Stimulated activated CD8-positive, alpha-beta memory T cell treated with anti-CD3 and anti-CD28 coated beads, Interleukin-12 subunit alpha, Interleukin-12 subunit beta, amount 100 ng/mL, for 1 hour (primary cell): ENCODE results near the gene CAVIN2.

Experiments
- DNase-seq: peaks from one replicate; pipeline ENCODE4 v3.0.0-alpha.2; 2020; ENCODE audit warnings: low read depth

Gene CAVIN2

DNA sequence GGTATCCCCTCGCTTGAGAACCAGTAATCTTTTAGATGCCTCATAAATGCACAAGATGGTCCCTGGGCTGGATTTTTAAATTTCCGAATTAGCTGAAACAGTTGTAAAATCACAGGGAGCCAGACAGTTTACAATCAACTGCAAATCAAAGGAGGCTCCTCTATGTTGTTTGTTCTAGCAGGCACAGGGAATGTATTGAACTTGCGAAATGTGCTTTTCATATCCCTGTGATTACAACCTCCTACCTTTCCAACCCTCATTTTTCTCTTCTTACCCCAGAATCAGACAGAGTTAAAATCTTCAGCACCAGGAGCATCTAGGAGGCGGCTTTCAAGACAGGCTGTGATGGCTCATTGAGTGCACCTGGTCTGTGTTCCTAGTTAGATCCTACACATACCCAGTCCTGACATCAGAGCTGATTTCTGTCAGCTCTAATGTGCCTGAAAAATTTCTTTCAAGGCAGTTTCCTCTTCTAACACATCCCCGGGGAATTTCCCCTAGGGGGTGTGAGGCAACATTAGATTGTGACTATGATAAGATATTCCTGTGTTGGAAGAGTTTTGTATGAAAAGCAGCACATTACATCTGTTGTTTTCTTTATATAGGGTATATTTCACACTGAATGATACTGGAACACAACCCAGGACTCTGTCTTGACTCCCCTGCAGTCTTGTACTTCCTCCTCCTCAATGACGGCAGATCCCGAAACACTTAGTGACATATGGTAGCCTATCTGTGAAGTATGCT lies 17.9 kb upstream of the CAVIN2 start:
- DNase-seq: no peak

GRCh38 chr2:191863988-191864387 lies 17.1 kb upstream of the CAVIN2 start:
- DNase-seq: no peak

DNA sequence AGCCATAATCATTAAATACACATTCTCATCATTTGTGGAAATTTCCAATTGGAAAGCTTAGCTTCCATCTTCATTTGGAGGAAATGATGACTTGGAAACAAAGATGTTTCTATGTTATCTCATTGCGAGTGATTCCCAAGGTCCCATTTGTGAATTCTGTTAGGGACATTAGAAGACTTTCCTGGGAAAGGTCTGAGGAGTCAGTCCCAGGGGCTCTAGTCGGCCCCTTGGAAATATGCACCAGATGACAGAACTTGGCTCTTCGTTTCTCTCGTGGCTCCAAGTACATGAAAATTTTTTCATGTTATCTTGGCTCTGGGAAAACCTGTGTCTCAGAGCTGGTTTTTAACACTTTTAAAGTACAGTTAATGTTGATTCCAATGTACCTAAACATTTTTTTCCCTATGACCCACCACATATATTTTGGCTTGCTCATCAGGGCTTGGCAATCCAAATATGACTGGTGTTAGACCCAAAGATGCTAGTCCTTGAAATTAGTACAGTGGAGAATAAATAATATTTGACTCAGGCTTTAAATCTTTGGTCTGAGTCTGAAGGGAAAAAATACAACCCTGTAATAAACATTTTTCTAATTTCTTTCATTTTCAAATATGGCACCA lies 15.4 kb upstream of the CAVIN2 start:
- DNase-seq: no peak

GRCh38 chr2:191860760-191861466 lies 14.0 kb upstream of the CAVIN2 start:
- DNase-seq: no peak

- DNase-seq: no peak
These were observed 12.8 kb upstream of the CAVIN2 start for GRCh38 chr2:191859681-191860080.

- no peak for DNase-seq
These were observed 11.0 kb upstream of the CAVIN2 start for GRCh38 chr2:191857886-191858285.

- no peak for DNase-seq
These were observed 10.4 kb upstream of the CAVIN2 start for GRCh38 chr2:191857259-191857805.

GRCh38 chr2:191856111-191856876 lies 9.4 kb upstream of the CAVIN2 start:
- DNase-seq: no peak

GRCh38 chr2:191855382-191855781 lies 8.5 kb upstream of the CAVIN2 start:
- no peak for DNase-seq

DNA sequence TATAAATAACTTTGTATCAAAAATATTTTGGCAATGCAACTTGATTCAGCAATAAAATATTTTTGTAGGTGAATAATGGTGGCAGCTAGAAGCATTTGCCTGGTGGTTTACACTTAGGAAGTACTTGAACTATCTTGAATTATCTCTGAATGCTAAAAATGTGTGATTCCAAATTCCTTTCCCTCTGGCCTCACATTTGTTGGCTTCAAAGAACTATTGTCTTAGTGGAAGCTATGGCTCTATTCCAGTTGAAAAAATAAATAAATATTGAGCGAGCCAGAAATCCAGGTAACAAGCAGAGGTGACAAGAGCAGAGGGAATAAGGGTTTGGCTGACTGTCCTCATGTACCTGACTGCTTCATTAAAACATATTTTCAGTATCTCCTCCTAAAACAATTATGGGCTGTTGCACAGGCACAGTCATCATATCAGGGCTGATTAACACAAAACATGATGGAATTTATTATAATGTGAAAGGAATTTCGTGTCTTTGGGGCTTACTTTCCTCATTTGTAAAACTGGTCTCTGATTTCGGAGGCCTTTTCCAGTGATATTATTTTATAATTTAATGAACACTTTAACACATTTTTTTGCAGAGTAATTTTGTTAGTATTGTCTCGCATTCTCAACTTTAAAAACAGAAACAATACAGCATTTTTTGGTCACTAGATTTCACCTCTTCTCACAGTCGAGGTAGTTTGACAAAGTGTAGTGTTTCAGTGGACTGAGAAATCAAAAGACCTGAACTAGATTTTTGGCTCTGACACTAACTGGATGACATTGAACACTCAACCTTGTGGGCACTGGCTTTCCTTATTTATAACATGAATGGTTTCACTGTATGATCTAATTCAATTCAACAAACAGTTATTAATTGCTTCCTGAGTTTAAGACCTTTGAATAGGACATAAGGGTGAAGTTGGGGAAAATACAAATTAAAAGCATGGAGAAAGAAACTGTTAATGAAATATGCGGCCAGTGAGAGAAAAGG lies 7.8 kb upstream of the CAVIN2 start:
- no peak for DNase-seq

DNA sequence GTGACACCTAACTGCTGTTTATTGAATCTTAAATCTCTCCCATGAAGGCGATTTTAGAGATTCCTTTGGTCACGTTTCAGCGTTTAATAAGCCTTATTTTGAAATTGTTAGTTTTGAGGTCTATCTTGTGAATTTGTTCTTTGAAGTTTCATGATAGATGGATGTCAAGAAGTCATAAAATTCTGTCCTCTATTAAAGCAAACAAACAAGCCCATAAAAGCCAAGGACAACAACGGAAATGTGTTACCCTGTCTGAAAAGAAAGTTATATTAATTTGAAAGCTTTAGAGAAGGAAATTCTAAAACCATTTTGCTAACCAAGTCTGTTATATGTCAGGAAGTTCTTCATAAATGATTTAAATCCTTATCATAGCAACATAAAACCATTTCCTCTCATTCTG lies 7.0 kb upstream of the CAVIN2 start:
- no peak for DNase-seq

GRCh38 chr2:191851158-191851557 lies 4.3 kb upstream of the CAVIN2 start:
- DNase-seq: no peak

GRCh38 chr2:191848771-191849767 lies 2.2 kb upstream of the CAVIN2 start:
- no peak for DNase-seq

DNA sequence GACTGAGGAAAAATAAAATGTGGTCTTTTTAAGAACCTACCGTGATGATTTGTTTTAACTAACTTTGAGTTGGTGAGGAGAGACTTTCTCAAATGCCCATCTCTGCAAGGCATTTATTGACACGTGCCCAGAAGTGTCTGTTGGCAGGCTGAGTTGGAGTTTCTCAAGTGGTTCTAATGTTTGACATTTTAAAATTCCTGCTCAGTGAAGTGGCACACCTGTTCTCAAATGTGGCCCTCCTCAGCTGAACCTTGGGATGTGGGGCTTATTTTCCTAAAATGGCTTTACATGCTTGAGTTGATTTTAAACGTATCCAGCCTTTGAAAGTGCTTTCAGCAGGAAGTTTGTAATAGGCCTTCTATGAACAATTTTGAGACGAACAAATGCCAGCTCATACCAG lies 876 bp upstream of the CAVIN2 start:
- no peak for DNase-seq

DNA sequence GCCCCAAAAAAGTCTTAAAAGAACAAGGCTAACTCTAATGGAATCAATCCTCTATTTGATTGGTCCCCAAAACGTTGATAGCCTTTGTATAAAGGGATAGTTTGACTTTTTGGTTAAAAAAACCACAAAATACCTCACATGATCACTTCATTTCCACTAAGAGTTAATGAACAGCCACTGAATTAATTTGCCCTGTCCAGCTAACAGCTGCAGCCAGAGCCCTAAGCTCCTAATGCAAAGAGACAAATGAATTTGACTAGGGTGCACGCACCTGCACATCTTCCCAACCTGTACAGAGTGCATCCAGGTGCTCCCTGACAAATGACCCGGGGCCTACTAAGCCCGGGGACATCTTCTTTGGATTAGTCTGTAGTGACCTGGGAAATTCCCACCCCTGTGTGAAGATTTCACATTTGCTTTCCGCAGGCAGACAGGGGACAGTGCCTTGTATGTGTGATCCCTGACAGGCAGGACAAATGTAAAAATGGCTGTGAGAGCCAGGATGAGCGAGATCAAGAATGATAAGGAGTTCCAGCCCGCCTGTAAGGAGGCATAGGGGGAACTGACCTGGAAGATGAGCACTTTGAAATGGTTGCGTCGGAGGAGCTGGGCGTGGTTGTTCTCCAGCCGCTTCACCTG lies 893 bp downstream of the CAVIN2 start:
- DNase-seq: no peak

GRCh38 chr2:191845248-191845715 lies 1.6 kb downstream of the CAVIN2 start:
- DNase-seq: no peak

DNA sequence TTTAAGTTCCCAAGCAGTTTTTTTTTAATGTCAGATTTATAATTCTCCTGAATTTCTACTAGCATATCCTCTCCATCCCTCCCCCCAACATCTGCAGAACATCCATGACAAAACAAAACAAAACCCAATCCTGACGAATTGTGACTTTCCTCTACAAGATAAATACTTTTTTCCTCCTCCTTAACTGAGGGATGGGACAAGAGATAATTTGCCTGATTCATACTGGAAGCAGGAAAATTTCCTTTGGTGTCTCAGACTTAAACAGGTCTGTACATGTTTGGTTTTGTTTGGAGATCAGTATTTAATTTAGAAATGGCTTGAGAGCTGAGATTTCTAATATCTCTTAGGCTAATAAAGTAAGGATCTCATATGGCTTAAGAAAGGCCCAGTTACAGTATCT lies 2.2 kb downstream of the CAVIN2 start:
- DNase-seq: no peak

GRCh38 chr2:191840921-191841320 lies 6.0 kb downstream of the CAVIN2 start:
- DNase-seq: no peak
